Measurements from ENCODE around the gene KRT76.

- TF ChIP-seq POLR2A (IDR thresholded peaks at IDR 0.05; ENCODE audit: low read depth), result no peak
- TF ChIP-seq CTCF (IDR thresholded peaks at IDR 0.05), result no peak
- TF ChIP-seq POLR2AphosphoS5 (IDR thresholded peaks at IDR 0.05), result no peak
- TF ChIP-seq EP300 (IDR thresholded peaks at IDR 0.05), result no peak
These were observed 5.4 kb upstream of the KRT76 start for GRCh38 chr12:52782502-52782901.

Measured in esophagus muscularis mucosa (tissue), 4 donors.